Hematopoietic multipotent progenitor cell treated with erythropoietin and hydrocortisone succinate and interleukin-3 and kit ligand, for 15 days (in vitro differentiated cells): Measurements from ENCODE around the gene FIGN.

Source experiments
- DNase-seq: peaks from one replicate; pipeline ENCODE4 v3.0.0-alpha.2; 2015; ENCODE audit warnings: low spot score

FIGN gene, protein sequence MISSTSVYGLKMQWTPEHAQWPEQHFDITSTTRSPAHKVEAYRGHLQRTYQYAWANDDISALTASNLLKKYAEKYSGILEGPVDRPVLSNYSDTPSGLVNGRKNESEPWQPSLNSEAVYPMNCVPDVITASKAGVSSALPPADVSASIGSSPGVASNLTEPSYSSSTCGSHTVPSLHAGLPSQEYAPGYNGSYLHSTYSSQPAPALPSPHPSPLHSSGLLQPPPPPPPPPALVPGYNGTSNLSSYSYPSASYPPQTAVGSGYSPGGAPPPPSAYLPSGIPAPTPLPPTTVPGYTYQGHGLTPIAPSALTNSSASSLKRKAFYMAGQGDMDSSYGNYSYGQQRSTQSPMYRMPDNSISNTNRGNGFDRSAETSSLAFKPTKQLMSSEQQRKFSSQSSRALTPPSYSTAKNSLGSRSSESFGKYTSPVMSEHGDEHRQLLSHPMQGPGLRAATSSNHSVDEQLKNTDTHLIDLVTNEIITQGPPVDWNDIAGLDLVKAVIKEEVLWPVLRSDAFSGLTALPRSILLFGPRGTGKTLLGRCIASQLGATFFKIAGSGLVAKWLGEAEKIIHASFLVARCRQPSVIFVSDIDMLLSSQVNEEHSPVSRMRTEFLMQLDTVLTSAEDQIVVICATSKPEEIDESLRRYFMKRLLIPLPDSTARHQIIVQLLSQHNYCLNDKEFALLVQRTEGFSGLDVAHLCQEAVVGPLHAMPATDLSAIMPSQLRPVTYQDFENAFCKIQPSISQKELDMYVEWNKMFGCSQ

DNA sequence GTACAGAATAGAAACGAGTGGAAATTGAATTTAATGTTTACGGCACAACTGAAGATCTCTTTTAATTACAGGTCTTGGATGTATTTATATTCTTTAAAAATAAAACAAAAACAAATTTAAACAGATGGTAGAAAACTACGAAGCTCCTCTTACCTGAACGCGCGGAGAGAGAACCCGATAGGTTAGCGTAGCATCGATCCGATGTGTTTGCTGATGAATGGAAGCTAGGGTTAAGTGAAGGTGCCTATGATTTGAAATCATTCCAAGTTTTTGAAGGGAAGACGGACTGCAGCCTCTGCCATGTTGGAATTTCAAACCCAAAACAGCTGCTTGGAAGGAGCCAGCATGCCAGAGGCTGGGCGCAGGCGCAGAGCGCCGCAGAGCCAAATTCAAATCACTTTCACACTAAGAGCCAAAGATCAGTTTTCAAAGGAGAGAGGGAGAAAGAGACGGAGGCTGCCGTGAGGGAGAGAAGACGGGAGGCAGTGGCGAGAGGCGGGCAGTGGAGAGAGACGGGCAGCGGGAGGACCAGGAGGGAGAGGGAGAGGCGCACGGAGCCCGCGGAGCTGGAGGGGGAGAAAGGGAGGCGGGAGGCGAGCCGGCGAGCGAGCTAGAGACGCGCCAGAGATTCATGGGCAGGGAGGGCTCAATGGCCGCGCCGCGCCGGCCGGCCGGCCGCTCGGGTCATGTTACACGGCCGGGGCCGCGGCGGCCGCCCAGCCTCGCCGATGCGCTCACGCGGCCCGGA, at the start of gene FIGN:
Gene FIGN (minus strand): TSS at position 324 of the 748 bp plus-strand sequence. CDS start 1,081 bp downstream, outside the sequence.
- no peak for DNase-seq

DNA sequence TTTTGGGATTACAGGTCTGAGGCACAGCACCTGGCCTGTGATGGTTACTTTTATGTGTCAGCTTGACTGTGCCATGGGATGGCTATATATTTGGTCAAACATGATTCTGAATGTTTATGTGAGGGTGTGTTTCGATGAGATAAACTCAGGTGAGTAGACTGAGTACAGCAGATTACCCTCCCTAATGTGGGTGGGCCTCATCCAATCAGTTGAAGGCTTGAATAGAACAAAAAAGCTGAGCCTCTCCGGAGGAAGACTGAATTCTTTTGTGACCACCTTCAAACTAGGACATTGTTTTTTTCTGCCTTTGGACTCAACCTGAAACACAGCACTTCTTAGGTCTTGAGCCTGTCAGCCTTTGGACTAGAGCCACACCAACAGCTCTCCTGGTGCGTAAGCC, 49.4 kb upstream of the FIGN start:
- DNase-seq = no peak

DNA sequence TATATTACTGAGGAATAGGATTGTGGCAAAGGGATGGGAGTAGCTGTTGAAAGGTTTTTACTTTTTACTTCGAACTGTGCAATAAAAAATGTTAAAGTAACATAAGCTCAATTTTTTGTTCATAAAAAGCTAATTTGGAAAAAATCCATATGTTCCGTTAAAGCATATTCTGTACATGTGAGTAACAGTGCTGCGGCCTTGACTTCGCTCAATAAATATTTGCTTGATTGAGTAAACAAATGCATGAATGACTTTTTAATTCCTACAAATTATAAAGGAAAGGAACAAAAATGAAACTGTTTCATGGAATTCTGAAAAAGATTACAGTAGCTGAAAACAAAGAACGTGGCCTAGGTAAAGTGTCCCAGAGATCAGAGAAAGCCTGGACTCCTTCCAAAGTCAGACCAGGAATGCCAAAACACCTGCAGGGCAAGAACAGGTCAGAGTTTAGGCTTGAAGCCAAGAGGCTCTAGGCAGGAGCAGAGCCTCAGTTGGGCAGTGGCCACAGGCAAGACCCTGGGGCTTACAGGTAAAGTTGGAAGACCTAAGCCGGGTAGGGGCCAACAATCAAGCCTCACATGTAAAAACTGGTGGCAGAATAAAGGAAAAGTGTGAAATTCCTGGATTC, 44.3 kb upstream of the FIGN start:
- DNase-seq = no peak

DNA sequence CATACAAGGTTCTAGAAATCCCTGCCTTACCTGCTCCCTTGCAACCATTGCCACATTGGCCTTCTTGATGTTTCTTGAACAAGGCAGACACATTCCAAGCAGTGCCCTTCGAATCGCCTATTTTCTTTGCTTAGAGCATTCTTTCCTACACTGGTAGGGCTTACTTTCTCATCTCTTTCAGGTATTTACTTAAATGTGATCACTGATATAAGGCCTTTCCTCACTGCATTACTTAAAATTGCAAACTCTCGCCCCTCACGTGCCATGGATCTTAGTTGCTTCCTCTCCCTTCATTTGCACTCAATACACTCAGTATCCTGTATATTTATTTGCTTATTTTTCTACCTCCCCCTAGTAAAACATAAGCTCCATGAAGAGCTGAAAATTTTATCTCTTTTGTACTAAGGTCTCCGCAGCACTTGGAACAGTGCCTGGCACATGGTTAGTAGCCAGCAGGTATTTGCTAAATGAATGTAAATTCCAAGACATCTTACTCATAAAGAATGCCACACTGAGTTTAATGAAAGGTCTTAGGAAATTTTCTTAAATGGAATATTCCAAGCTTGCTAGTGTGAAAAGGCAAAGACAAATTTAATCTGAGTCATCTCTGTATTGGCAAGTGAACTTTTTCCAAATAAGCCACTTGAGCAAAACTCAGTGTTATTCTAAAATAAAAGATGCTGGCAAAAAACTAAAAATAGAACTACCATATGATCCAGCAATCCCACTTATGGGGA, 42.4 kb upstream of the FIGN start:
- no peak for DNase-seq

DNA sequence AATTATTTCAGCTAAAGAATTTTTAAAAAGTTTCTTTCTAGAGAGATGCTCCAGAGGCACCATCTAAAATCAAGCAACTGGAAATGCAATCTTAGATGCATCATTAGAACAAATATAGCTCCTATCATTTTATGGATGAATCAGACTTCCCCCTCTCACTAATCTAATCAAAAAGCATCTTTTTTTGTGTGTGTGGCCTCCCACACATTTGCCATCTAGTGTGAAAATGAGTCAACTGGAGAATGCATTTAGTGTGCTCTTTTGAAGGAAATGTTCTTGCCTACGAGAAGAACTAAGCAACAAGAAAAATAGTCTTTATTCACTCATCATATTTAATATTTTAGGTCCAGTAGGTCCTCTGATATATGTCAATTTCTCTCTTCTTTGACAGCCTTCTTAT, 39.5 kb upstream of the FIGN start:
- DNase-seq = no peak

DNA sequence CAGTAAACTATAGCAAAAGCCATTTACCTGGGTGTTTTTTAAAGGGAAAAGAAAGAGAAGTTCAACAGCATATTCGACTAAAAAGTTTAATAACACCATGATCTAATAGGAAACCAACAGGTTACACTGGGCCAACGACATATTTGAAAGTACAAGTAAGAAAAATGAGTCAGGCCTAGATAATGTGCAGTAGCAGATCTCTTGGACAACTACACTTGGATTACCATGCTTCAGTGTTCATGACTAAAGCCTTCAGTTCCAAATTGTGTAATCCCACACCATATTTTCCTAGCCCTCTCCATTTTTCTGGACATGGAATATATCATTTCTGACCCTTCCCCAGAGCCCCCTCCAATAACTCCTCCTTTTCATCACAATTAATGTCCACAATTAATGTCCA, 39.1 kb upstream of the FIGN start:
- DNase-seq = no peak

DNA sequence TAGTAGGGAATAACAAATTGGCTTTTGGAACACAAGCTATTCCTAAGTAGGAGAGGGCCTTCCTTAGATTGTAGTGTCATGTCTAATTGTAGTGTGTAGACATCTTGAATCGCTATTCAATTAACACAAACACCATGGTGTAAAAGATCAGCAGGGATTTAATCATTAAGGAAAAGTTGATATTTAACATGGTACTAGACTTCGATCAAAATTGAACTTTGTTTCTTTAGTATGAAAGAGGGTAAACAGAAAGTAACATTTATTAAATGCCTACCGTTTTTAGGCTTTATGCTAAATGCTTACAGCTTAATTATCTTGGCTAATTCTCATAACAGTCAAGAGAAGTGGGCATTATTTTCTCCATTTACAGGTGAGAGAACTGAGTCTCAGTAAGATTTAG, 37.5 kb upstream of the FIGN start:
- DNase-seq = no peak

DNA sequence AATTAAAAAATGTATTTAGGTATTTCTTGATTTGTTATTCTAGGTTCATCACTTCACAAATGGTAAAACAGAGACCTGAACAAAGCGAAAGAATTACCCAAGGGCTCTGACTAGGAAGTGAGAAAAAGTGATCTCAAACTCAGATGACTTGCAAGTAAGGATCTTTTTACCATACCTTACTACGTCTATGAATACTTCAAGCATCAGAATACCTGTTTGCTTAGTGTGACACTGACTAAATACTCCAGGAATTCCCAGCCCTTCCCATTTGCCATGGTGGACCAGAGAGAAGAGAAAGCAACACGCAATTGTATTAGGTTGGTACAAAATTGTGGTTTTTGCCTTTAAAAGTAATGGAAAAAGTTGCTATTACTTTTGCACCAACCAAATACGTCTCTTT, 35.8 kb upstream of the FIGN start:
- DNase-seq = no peak

DNA sequence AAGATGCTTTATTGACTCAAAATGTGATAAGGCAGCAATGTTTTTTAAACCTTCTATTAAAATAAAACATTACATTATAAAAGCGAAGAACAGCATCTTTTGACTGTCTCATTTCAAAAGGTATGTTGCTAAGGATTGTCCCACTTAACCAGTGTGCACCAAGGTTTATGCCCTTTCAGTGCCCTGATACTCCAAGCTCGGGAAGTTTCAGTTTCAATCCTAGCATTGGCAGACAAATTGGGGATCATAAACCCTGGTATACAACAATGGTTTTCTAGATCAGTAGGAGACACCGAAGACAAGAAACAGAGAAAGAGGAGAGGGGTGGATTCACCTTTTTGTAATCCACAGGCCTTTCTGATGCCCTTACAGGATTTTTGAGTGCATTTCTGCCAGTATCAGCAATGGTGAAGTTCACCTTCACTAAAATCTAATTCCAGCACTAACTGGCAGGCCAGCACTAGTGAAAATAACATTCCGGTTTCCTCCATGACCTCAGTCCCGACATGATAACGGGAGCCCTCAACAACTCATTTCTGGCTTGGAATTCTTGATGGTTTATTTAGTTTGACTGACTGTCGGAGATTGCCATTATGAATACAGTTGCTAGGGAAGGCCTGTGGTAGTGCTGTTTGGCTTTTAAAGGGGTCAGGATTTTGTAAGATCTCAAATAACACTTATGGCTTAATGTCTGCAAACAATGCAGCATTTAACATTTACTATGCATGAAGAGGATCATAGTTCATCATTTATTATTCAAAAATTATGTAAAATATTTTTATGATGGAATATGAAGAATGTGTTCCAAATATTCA, 33.3 kb upstream of the FIGN start:
- DNase-seq = no peak

DNA sequence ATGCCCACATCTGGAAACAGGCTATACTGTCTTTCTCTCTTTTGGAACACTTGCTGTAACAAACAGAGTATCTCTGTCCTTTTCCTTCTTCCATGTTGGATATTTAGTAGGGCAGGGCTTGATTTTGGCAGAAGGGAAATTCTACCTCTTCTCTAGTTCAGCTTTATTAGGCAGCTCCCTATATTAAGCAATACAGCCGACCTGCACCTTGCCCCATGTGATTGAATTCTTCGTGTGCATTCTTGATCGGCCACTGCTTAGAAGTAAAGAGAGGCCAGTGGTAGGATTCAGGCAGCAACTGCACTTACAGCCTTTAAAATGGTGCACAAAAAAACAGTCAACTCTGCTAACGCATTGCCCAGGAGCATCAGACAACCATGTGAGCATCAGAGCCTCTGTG, 31.3 kb upstream of the FIGN start:
- DNase-seq = no peak

DNA sequence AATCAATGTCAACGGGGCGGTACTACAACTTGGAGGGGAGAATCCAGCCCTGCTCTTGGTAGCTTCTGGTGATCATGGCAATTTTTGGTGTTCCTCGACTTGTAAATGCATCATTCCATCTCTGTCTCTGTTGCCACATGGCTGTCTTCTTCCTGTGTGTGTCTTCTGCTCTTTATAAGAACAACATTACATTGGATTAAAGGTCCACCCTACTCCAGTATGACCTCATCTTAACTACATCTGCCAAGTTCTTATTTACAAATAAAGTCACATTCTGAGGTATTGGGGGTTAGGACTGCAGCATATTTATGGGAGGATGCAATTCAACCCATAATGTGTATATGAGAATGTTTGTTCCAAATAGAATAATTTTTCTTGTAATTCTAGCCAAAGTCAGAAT, 28.8 kb upstream of the FIGN start:
- no peak for DNase-seq

DNA sequence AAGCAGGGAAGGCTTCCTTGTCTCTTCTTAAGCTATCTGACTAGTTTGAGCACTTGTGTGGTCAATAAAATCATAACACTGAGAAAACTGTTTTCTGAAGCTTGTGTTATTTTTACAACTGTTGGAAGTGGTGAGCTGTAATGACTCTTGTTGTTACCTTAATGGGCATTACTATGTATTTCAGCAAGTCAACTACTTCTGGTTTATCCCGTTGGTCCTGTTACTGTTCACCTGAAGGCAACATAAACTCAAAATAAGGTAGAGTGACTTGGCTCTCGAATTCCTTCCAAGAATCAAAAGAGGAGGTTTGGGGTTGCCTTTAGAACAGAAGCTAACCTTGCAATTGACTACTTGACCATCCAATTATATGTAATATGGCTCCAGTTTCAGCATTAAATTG, 23.2 kb upstream of the FIGN start:
- no peak for DNase-seq

DNA sequence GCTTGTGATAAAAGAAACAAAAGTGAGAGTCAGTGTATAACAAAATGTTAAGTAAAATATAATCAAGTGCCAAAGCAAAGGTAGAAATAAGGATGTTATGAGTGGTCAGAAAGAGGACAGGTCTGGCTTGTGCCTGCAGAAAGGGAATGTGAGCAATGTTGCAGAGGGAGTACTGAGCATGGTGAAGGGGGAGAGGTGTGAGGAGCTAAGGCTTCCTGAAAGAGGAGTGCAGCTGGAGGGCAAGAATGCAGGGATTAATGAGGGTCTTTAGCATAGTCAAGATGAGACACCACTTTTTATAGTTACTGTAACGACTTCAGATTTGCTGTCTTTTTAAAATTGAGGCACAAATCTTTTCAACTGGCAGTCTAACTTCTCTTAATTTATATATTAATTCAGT, 22.0 kb upstream of the FIGN start:
- DNase-seq = no peak

DNA sequence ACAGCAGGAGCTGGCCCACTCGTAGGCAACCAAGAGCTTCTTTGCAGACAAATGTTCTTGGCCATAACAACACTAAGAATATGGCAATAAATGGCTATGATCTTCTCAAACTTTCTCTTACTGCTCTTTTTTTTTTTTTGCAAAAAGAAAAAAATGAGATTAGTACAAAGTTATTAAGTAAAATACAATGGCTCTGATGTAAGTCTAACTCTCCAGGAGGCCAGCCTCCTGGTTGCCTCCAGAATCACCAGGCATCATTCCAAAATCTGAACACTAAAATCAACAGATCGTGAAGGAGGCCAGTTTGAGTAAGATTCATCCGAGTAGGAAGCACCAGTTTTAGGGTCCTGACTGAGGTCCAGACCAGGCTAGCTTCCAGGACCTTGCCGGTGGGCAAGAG, 20.8 kb upstream of the FIGN start:
- no peak for DNase-seq

DNA sequence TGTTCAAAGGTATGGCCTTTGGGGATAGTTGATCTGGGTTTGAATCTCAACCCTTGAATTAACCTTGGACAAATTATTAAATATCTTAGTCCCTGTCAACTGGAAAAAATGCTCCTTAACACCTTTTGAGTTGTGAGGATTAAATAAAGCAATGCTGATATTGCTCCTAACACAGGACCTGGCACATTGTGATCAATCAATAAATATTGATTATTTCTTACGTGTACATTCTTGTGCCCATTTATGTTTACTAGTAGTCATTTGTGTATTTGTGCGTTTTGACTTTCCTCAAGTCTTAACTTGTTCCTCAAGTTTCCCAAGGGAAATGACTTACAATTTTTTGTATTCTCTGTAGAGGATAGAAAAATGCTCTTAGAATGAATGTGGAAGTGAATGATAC, 19.6 kb upstream of the FIGN start:
- no peak for DNase-seq

DNA sequence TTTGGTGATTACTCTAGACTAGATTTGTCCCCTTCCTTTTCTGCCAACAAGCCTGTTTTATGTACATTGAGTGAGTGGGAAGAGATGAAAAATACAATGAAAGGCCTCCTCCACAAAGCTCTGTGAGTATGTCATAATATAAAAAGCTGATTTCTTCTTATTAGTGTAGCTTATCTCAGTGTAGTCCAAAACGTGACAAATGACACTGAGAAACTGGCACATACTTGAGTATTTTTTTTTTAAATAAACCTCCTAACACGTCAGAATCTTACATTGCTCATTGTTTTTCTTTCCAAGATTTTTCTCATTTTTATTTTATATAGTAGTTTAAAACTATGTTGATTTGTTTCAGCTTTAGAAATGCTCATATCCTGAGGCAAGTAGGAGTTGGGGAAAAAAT, 17.9 kb upstream of the FIGN start:
- no peak for DNase-seq

DNA sequence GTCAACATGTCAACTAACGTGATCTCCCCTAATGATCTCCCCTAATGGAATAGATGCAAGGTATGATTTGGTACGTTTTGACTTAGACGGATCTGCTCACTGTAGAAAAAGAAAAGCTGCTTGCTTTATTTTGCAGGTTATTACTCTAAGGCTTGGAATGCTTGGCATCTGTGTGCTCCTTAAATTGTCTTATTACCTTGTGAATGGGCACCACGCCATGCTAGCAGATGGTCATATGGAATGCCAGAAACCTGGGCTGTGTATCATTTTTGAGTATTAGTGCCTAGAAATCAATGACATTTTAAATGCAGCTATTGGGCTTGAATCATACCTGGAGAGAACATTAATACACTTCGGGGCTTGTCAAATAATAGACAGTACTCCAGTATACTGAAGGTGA, 16.5 kb upstream of the FIGN start:
- no peak for DNase-seq

DNA sequence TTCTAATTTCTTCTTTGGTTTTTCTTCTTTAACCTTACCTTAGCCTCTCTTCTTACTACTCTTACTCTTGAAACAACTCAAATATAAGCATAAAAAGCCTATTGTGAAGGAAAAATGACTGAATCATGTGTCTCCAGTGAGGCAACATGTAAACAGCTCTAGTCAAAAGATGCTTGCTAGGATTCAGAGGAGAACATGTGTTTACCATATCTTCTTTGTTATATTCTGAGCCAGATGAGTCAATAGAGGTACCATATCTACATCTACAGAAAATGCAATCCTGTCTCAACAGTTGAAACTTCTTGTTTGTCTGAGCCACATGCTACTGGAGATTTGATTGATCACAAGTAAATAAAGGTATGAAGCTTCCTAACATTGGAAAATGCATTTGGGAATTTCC, 15.9 kb upstream of the FIGN start:
- no peak for DNase-seq

DNA sequence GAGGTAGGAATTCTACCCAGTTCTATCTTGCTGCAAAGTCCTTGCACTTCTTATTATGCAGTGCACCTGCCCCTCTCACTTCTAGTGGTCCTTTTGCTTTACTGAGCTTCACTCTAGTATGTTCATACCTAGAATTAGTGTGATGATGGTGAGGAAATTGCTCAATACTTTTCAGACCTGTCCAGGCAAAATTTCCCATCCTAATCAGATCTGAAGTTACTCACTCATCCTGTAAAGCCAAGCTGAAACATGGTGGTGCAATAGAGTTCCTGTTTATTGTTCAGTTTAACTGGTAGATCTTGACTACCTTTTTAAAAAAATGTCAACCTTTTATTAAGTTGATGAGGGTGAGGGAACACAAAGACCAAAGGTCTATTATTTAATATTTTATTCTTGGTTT, 12.6 kb upstream of the FIGN start:
- DNase-seq = no peak

DNA sequence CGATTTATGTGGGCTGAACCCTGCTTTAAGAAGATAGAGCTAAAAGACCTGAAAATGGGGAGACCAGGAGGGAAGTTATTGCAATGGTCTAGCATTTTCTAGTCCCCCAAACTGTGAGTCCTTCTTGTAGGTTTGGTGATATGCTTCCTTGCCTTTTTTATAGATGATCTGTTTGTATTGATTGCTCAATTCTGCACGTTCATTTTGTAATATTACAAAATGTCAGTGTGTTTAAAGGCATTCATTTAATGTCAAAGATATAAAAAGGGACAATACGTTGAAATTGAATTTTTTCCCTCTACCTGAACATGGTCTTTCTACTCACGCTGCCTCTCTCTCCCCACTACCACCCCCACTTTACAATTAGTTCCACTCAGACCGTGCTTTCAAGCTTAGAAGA, 5.6 kb upstream of the FIGN start:
- DNase-seq = no peak

DNA sequence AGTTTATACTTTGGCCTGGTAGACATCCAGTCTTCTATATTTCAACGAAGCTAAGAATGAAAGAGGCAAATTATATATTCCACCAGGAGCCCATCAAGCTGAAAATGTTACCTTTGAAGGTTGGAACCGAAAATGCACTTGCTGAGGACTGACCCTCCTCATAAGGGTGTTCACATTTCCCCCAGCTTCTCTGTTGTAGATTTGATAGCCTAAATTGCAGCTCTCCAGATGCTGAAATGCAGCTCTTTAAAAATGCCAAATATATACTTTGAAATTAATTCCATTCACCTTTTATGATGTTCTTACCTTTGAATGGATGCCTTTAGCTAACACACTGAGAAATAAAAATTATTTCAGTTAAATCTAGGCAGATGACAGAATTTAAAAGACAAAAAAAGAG, 1.8 kb upstream of the FIGN start:
- no peak for DNase-seq
